Measurements from ENCODE around the gene TP53I11.

TP53I11 gene

GRCh38 chr11:44934735-44935250, 15.9 kb downstream of the TP53I11 start:
- no peaks in the 10 kb centered on the region for H3F3A ChIP-seq (ENCODE audit: insufficient read depth, low read length)
- H3K9me3 ChIP-seq (ENCODE audit: low read length), result no peaks in the 10 kb centered on the region
- H3K9me2 ChIP-seq (ENCODE audit: low read depth, low read length), result no peaks in the 10 kb centered on the region
- H3K4me2 ChIP-seq (ENCODE audit: low read length), result no peak overlapping the region
- no peak overlapping the region for H3K4me3 ChIP-seq (ENCODE audit: low read depth, low read length, poor library complexity, severe bottlenecking)
- no peak overlapping the region for H3K9ac ChIP-seq (ENCODE audit: low read length)
- H3K27ac ChIP-seq (ENCODE audit: low read depth, low read length, poor library complexity, severe bottlenecking), result no peak overlapping the region
- H3K79me2 ChIP-seq (ENCODE audit: insufficient read depth, low read length), result no peaks in the 10 kb centered on the region
- H3K27me3 ChIP-seq (ENCODE audit: insufficient read depth, low read length), result no peaks in the 10 kb centered on the region
- H3K36me3 ChIP-seq (ENCODE audit: insufficient read depth, low read length), result no peaks in the 10 kb centered on the region
- TF ChIP-seq EZH2 (IDR thresholded peaks at IDR 0.05; ENCODE audit: borderline replicate concordance, low read length) (no peak), CTCF (IDR thresholded peaks at IDR 0.05; ENCODE audit: low read length) (no peak)
- no peak overlapping the region for H2AFZ ChIP-seq (ENCODE audit: low read length)
- H3K4me1 ChIP-seq (ENCODE audit: insufficient read depth, low read length, severe bottlenecking), result no peaks in the 10 kb centered on the region
- no peaks in the 10 kb centered on the region for H4K20me1 ChIP-seq (ENCODE audit: insufficient read depth, low read length)

- H3K9ac ChIP-seq (ENCODE audit: low read length), result no peak overlapping the region
- H3K4me3 ChIP-seq (ENCODE audit: low read depth, low read length, poor library complexity, severe bottlenecking), result no peak overlapping the region
- no peaks in the 10 kb centered on the region for H3K36me3 ChIP-seq (ENCODE audit: insufficient read depth, low read length)
- no peaks in the 10 kb centered on the region for H3K27me3 ChIP-seq (ENCODE audit: insufficient read depth, low read length)
- H3K9me3 ChIP-seq (ENCODE audit: low read length), result no peaks in the 10 kb centered on the region
- H3K79me2 ChIP-seq (ENCODE audit: insufficient read depth, low read length), result no peaks in the 10 kb centered on the region
- H4K20me1 ChIP-seq (ENCODE audit: insufficient read depth, low read length), result no peaks in the 10 kb centered on the region
- no peak overlapping the region for H3K4me2 ChIP-seq (ENCODE audit: low read length)
- no peak overlapping the region for H2AFZ ChIP-seq (ENCODE audit: low read length)
- no peaks in the 10 kb centered on the region for H3K9me2 ChIP-seq (ENCODE audit: low read depth, low read length)
- H3K4me1 ChIP-seq (ENCODE audit: insufficient read depth, low read length, severe bottlenecking), result no peaks in the 10 kb centered on the region
- TF ChIP-seq CTCF (IDR thresholded peaks at IDR 0.05; ENCODE audit: low read length) (no peak), EZH2 (IDR thresholded peaks at IDR 0.05; ENCODE audit: borderline replicate concordance, low read length) (no peak)
- no peak overlapping the region for H3K27ac ChIP-seq (ENCODE audit: low read depth, low read length, poor library complexity, severe bottlenecking)
- no peaks in the 10 kb centered on the region for H3F3A ChIP-seq (ENCODE audit: insufficient read depth, low read length)
Observed at GRCh38 chr11:44934110-44934509, 16.6 kb downstream of the TP53I11 start.

GRCh38 chr11:44931466-44931865, 19.2 kb downstream of the TP53I11 start:
- H3K4me3 ChIP-seq (ENCODE audit: low read depth, low read length, poor library complexity, severe bottlenecking), result no peak overlapping the region
- H4K20me1 ChIP-seq (ENCODE audit: insufficient read depth, low read length), result no peaks in the 10 kb centered on the region
- H3K27ac ChIP-seq (ENCODE audit: low read depth, low read length, poor library complexity, severe bottlenecking), result no peak overlapping the region
- no peaks in the 10 kb centered on the region for H3F3A ChIP-seq (ENCODE audit: insufficient read depth, low read length)
- H3K27me3 ChIP-seq (ENCODE audit: insufficient read depth, low read length), result no peaks in the 10 kb centered on the region
- no peak for TF ChIP-seq EZH2 (IDR thresholded peaks at IDR 0.05; ENCODE audit: borderline replicate concordance, low read length)
- no peak for TF ChIP-seq CTCF (IDR thresholded peaks at IDR 0.05; ENCODE audit: low read length)
- no peaks in the 10 kb centered on the region for H3K9me3 ChIP-seq (ENCODE audit: low read length)
- no peaks in the 10 kb centered on the region for H3K36me3 ChIP-seq (ENCODE audit: insufficient read depth, low read length)
- H3K4me2 ChIP-seq (ENCODE audit: low read length), result no peak overlapping the region
- H2AFZ ChIP-seq (ENCODE audit: low read length), result no peak overlapping the region
- no peak overlapping the region for H3K9ac ChIP-seq (ENCODE audit: low read length)
- H3K79me2 ChIP-seq (ENCODE audit: insufficient read depth, low read length), result no peaks in the 10 kb centered on the region
- H3K4me1 ChIP-seq (ENCODE audit: insufficient read depth, low read length, severe bottlenecking), result no peaks in the 10 kb centered on the region
- H3K9me2 ChIP-seq (ENCODE audit: low read depth, low read length), result no peaks in the 10 kb centered on the region

All from OCI-LY1 (cell line).